Osteoblast (primary cell): ENCODE measurements around the gene CCNDBP1. TPM values are rescaled to one million over a fixed set of nuclear protein-coding genes. Genes with fewer than 3 reads are reported as not detected.

Source experiments
- DNase-seq: peaks from one replicate; pipeline ENCODE4 v3.0.0; 2011; ENCODE audit warnings: low spot score, mixed read lengths; ENCODE audit not compliant: insufficient read length; ENCODE audit errors: missing footprints
- H2AFZ ChIP-seq: 2 replicates; pipeline ENCODE4 v1.6.0; 2011; ENCODE audit warnings: mild to moderate bottlenecking, low read length
- H3K27ac ChIP-seq: 2 replicates; pipeline ENCODE4 v1.5.1; 2011; ENCODE audit warnings: mild to moderate bottlenecking, low read depth, low read length, moderate library complexity
- H3K27me3 ChIP-seq: 2 replicates; pipeline ENCODE4 v1.6.0; 2012; ENCODE audit warnings: mild to moderate bottlenecking, control low read depth, inconsistent platforms, low read length, moderate library complexity; ENCODE audit not compliant: insufficient read depth
- H3K36me3 ChIP-seq: 2 replicates; pipeline ENCODE4 v1.5.1; 2011; ENCODE audit warnings: mild to moderate bottlenecking, low read length, control low read depth, moderate library complexity; ENCODE audit not compliant: insufficient read depth
- H3K4me1 ChIP-seq: 2 replicates; pipeline ENCODE4 v1.5.1; 2011; ENCODE audit warnings: mild to moderate bottlenecking, low read length, control low read depth, moderate library complexity; ENCODE audit not compliant: insufficient read depth
- H3K4me2 ChIP-seq: 2 replicates; pipeline ENCODE4 v1.6.0; 2011; ENCODE audit warnings: mild to moderate bottlenecking, low read length; ENCODE audit not compliant: insufficient read depth
- H3K4me3 ChIP-seq: fragments of 200-600 bp; sonication (generic); 3 replicates; pipeline ENCODE4 v1.5.1; 2012; ENCODE audit warnings: mild to moderate bottlenecking, low read length, inconsistent platforms; ENCODE audit not compliant: insufficient read depth
- H3K79me2 ChIP-seq: 2 replicates; pipeline ENCODE4 v1.6.0; 2012; ENCODE audit warnings: mild to moderate bottlenecking, low read length, control low read depth, inconsistent platforms; ENCODE audit not compliant: insufficient read depth
- H3K9me3 ChIP-seq: 2 replicates; pipeline ENCODE4 v1.5.1; 2011; ENCODE audit warnings: low read depth, low read length, control low read depth
- H4K20me1 ChIP-seq: 2 replicates; pipeline ENCODE4 v1.6.0; 2012; ENCODE audit warnings: mild to moderate bottlenecking, low read length, control low read depth; ENCODE audit not compliant: insufficient read depth
- total RNA-seq: library from RNA; depleted of rRNA; stranded (reverse); fragments of >200 nt; gene quantifications from 2 replicates; pipeline ENCODE4 v1.2.3, GENCODE V29; 2012
- TF ChIP-seq, protein P1 (sequence below): IDR thresholded peaks from 2 replicates; pipeline ENCODE4 v1.5.1; 2011; ENCODE audit warnings: mild to moderate bottlenecking, low read depth, low read length, moderate library complexity; ENCODE audit errors: extremely low read depth

Gene CCNDBP1
- total RNA-seq, 1 donor = 66.6 TPM

- no peaks in the 10 kb centered on the region for H3K36me3 ChIP-seq
- no peak overlapping the region for H2AFZ ChIP-seq
- H3K79me2 ChIP-seq = no peaks in the 10 kb centered on the region
- TF ChIP-seq, protein P1, sequence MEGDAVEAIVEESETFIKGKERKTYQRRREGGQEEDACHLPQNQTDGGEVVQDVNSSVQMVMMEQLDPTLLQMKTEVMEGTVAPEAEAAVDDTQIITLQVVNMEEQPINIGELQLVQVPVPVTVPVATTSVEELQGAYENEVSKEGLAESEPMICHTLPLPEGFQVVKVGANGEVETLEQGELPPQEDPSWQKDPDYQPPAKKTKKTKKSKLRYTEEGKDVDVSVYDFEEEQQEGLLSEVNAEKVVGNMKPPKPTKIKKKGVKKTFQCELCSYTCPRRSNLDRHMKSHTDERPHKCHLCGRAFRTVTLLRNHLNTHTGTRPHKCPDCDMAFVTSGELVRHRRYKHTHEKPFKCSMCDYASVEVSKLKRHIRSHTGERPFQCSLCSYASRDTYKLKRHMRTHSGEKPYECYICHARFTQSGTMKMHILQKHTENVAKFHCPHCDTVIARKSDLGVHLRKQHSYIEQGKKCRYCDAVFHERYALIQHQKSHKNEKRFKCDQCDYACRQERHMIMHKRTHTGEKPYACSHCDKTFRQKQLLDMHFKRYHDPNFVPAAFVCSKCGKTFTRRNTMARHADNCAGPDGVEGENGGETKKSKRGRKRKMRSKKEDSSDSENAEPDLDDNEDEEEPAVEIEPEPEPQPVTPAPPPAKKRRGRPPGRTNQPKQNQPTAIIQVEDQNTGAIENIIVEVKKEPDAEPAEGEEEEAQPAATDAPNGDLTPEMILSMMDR = no peak
- H3K27me3 ChIP-seq = peaks cover 38% of the 10 kb centered on the region
- no peak overlapping the region for H3K27ac ChIP-seq
- no peaks in the 10 kb centered on the region for H3K9me3 ChIP-seq
- H4K20me1 ChIP-seq = no peaks in the 10 kb centered on the region
- H3K4me1 ChIP-seq = peaks cover 6% of the 10 kb centered on the region
- no peak for DNase-seq
- no peak overlapping the region for H3K4me3 ChIP-seq
- H3K4me2 ChIP-seq = no peak overlapping the region
These were observed 23.1 kb downstream of the CCNDBP1 start for GRCh38 chr15:43208052-43209002.

- no peak overlapping the region for H3K4me2 ChIP-seq
- H4K20me1 ChIP-seq = no peaks in the 10 kb centered on the region
- H3K27ac ChIP-seq = no peak overlapping the region
- TF ChIP-seq, protein P1 = peak; percentile 18
- H3K79me2 ChIP-seq = no peaks in the 10 kb centered on the region
- no peaks in the 10 kb centered on the region for H3K9me3 ChIP-seq
- no peak for DNase-seq
- H3K4me1 ChIP-seq = peaks cover 3% of the 10 kb centered on the region
- no peak overlapping the region for H3K4me3 ChIP-seq
- no peaks in the 10 kb centered on the region for H3K36me3 ChIP-seq
- no peak overlapping the region for H2AFZ ChIP-seq
- peaks cover 38% of the 10 kb centered on the region for H3K27me3 ChIP-seq
These were observed 24.0 kb downstream of the CCNDBP1 start for GRCh38 chr15:43209059-43209824.

- H3K27ac ChIP-seq = no peak overlapping the region
- no peak for DNase-seq
- no peaks in the 10 kb centered on the region for H3K36me3 ChIP-seq
- no peaks in the 10 kb centered on the region for H4K20me1 ChIP-seq
- no peaks in the 10 kb centered on the region for H3K9me3 ChIP-seq
- no peaks in the 10 kb centered on the region for H3K79me2 ChIP-seq
- no peaks in the 10 kb centered on the region for H3K4me1 ChIP-seq
- no peak overlapping the region for H3K4me2 ChIP-seq
- no peak overlapping the region for H3K4me3 ChIP-seq
- TF ChIP-seq, protein P1 = no peak
- H3K27me3 ChIP-seq = peaks cover 38% of the 10 kb centered on the region
- no peak overlapping the region for H2AFZ ChIP-seq
These were observed 25.1 kb downstream of the CCNDBP1 start for GRCh38 chr15:43210172-43210745.
